Activated CD8-positive, alpha-beta T cell treated with anti-CD3 and anti-CD28 coated beads for 36 hours (primary cell): Measurements from ENCODE around the gene SIT1. TPM values are rescaled to one million over a fixed set of nuclear protein-coding genes. Genes with fewer than 3 reads are reported as not detected.
"Not testable (repeated sequence)": the region's sequence is repeated elsewhere in the genome, so short reads cannot be mapped to it uniquely, and the experiment has no call there.

Experiments
- ATAC-seq: fragments of 200-7000 bp; cut with Tn5 transposase; one replicate; pipeline ENCODE4 v1.10.0; 2021; ENCODE audit warnings: mild to moderate bottlenecking, moderate library complexity
- CTCF ChIA-PET: fragments of 350-600 bp; sonication (Branson Sonifier 250); formaldehyde crosslinking; loops from one replicate; lab custom pipeline; 2021; ENCODE audit warnings: antibody characterized with exemption; lab: Charles Lee
- POLR2A ChIA-PET: fragments of 350-600 bp; sonication (Branson Sonifier 250); formaldehyde crosslinking; loops from one replicate; lab custom pipeline; 2021; ENCODE audit warnings: antibody characterized with exemption; lab: Charles Lee
- DNase-seq: peaks from one replicate; pipeline ENCODE4 v3.0.0-alpha.2; 2020
- H3K27ac Mint-ChIP-seq: one replicate; pipeline ENCODE4 v1.8.0; 2021; ENCODE audit warnings: mild to moderate bottlenecking, mixed read lengths
- H3K27me3 Mint-ChIP-seq: one replicate; pipeline ENCODE4 v1.8.0; 2021; ENCODE audit warnings: mixed read lengths
- H3K36me3 Mint-ChIP-seq: one replicate; pipeline ENCODE4 v1.8.0; 2021; ENCODE audit warnings: low read depth, mixed read lengths
- H3K4me1 Mint-ChIP-seq: one replicate; pipeline ENCODE4 v1.8.0; 2021; ENCODE audit warnings: low read depth, mixed read lengths
- H3K4me3 Mint-ChIP-seq: one replicate; pipeline ENCODE4 v1.8.0; 2021; ENCODE audit warnings: mild to moderate bottlenecking, moderate library complexity, mixed read lengths
- H3K9me3 Mint-ChIP-seq: one replicate; pipeline ENCODE4 v1.8.0; 2021; ENCODE audit warnings: mixed read lengths
- intact Hi-C: fragments of 100-400 bp; cut with micrococcal nuclease; formaldehyde crosslinking; loops from one replicate; pipeline ENCODE4 v1.10.0; 2022
- total RNA-seq, 2 experiments: library from RNA; stranded (reverse); gene quantifications; one replicate each; pipeline ENCODE4 v1.2.3, GENCODE V29; 2021
- TF ChIP-seq, protein P1 (sequence below): fragments of 200-600 bp; IDR thresholded peaks from one replicate; pipeline ENCODE4 v1.8.0; 2022; ENCODE audit warnings: antibody characterized with exemption, mild to moderate bottlenecking

Gene SIT1
- total RNA-seq, 2 experiments from 2014 or later = 99.9 to 102 TPM

DNA sequence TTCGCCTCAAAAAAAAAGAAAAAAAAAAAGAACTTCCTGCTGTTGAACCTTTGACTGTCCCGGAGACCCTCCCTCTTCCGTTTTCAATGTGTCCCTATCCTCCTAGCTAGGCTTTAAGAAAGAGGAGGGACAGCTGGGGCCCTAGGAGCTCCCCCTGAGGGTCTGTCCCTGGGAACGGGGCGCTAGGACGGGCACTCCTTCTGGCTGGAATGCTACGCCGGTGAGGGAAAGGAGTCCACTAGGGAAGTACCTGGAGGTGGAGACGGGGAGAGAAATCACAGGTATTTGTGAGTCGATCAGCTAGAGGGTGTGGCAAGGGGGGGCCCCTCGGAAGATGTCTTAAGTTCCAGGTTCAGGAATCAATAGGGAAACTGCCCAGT is 4.6 kb downstream of the SIT1 start:
- H3K9me3 Mint-ChIP-seq = no peaks in the 10 kb centered on the region
- peak overlapping the region; percentile 85 for H3K4me3 Mint-ChIP-seq
- H3K27me3 Mint-ChIP-seq = no peaks in the 10 kb centered on the region
- ChIA-PET CTCF (interaction anchor here (0.6 to 7.7 kb wide), 13 partner anchors 10 to 102 kb away, joined by 3 to 98 read pairs (median 21); partner anchors contain the start of genes ARHGEF39, CCDC107, CD72 and CREB3), POLR2A (interaction anchor here (0.7 to 6.4 kb wide), 5 partner anchors 11 to 45 kb away, joined by 3 to 64 read pairs (median 8); partner anchors contain the start of genes CCDC107, CD72 and RMRP)
- no peak for ATAC-seq
- intact Hi-C loops = no loop called here
- H3K36me3 Mint-ChIP-seq = peaks cover 39% of the 10 kb centered on the region
- TF ChIP-seq, protein P1, sequence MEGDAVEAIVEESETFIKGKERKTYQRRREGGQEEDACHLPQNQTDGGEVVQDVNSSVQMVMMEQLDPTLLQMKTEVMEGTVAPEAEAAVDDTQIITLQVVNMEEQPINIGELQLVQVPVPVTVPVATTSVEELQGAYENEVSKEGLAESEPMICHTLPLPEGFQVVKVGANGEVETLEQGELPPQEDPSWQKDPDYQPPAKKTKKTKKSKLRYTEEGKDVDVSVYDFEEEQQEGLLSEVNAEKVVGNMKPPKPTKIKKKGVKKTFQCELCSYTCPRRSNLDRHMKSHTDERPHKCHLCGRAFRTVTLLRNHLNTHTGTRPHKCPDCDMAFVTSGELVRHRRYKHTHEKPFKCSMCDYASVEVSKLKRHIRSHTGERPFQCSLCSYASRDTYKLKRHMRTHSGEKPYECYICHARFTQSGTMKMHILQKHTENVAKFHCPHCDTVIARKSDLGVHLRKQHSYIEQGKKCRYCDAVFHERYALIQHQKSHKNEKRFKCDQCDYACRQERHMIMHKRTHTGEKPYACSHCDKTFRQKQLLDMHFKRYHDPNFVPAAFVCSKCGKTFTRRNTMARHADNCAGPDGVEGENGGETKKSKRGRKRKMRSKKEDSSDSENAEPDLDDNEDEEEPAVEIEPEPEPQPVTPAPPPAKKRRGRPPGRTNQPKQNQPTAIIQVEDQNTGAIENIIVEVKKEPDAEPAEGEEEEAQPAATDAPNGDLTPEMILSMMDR = no peak
- DNase-seq = no peak
- peak overlapping the region; percentile 79 for H3K27ac Mint-ChIP-seq
- H3K4me1 Mint-ChIP-seq = peaks cover 44% of the 10 kb centered on the region

DNA sequence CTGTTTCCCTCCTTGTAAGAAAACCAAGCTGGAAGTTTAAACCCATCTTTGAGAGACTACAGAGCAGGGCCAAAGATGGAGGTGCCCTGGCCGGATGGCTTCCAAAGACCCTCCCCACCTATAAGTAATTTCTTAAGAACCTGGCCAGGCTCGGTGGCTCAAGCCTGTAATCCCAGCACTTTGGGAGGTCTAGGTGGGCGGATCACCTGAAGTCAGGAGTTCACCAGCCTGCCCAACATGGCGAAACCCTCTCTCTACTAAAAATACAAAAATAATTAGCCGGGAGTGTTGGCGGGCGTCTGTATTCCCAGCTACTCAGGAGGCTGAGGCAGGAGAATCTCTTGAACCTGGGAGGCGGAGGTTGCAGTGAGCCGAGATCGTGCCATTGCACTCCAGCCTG is 5.0 kb downstream of the SIT1 start:
- H3K27me3 Mint-ChIP-seq, H3K9me3 Mint-ChIP-seq, intact Hi-C loops, DNase-seq, ATAC-seq: not testable (repeated sequence)
- POLR2A ChIA-PET = interaction anchor here (0.7 to 6.4 kb wide), 6 partner anchors 11 to 45 kb away, joined by 3 to 64 read pairs (median 6); partner anchors contain the start of genes CCDC107, CD72 and RMRP
- Mint-ChIP-seq H3K4me3 (peak overlapping the region; percentile 85), H3K4me1 (peaks cover 45% of the 10 kb centered on the region), H3K36me3 (peaks cover 43% of the 10 kb centered on the region), H3K27ac (peak overlapping the region; percentile 79)
- CTCF ChIA-PET = interaction anchor here (1.1 to 7.7 kb wide), 13 partner anchors 9 to 85 kb away, joined by 3 to 98 read pairs (median 21); partner anchors contain the start of genes ARHGEF39, CCDC107, CD72 and CREB3

DNA sequence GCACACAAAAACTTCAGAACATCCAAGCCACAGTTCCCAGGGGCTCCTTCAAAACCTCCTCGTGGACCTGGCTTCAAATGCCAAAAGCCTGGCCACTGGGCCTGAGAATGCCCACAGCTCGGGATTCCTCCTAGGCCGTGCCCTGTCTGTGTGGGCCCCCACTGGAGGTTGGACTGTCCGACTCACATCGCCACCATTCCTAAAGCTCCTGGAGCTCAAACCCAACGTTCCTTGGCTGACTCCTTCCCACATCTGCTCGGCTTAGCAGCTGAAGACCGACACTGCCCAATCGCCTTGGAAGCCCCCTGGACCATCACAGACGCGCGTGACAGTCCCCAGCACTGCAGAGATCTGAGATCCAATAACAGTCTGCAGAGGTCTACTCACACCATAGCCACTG is 7.7 kb downstream of the SIT1 start:
- Mint-ChIP-seq H3K36me3 (peaks cover 34% of the 10 kb centered on the region), H3K27ac (no peak overlapping the region), H3K9me3 (peaks cover 6% of the 10 kb centered on the region), H3K4me3 (no peak overlapping the region), H3K4me1 (peaks cover 58% of the 10 kb centered on the region), H3K27me3 (no peaks in the 10 kb centered on the region)
- POLR2A ChIA-PET = interaction anchor here (0.7 kb wide), 1 partner anchor 35 kb away, joined by 3 read pairs; no protein-coding TSS in a partner anchor
- CTCF ChIA-PET = interaction anchor here (1.3 kb wide), 1 partner anchor 32 kb away, joined by 3 read pairs; no protein-coding TSS in a partner anchor
- intact Hi-C loops = no loop called here
- TF ChIP-seq, protein P1 = no peak
- DNase-seq (no peak), ATAC-seq (no peak)

DNA sequence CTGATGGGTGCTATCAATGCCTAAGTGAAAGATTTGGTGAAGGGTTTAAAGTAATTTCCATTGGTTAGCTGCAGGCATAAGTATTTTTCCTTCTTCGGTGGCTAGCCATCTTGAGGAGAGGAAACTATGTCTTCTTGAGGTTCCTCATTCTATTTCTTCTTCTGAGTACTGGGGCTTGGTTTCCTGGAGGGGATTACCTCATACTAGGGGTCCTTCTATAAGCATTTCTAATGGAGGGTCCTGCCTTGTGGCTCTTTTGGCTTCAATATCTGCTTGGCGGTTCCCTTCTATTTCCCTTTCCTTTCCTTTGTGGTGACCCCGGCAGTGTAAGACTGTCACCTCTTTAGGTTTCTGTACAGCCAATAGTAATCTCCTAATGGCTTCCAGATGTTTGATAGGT is 9.3 kb downstream of the SIT1 start:
- DNase-seq, intact Hi-C loops, POLR2A ChIA-PET, H3K4me3 Mint-ChIP-seq, H3K27me3 Mint-ChIP-seq, H3K27ac Mint-ChIP-seq, H3K9me3 Mint-ChIP-seq, ATAC-seq: not testable (repeated sequence)
- peaks cover 36% of the 10 kb centered on the region for H3K36me3 Mint-ChIP-seq
- CTCF ChIA-PET = interaction anchor here (2.8 kb wide), 1 partner anchor 30 kb away, joined by 15 read pairs; no protein-coding TSS in a partner anchor
- H3K4me1 Mint-ChIP-seq = peaks cover 64% of the 10 kb centered on the region

DNA sequence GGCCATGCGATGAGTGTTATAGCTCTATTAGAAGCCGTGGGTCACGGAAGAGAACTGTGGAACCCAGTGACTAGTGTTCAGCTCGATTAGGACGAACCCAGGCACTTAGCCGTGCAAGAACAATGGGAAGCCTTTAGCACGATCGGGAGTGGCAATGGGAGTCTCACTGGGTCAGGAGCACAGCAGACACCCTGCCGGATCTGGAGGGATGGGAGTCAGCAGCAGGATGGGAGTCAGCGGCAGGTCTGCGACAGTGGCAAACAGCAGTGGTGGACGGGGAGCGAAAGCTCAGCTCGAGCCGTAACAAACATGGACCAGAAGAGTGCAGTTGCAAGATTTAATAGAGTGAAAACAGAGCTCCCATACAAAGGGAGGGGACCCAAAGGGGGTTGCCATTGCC is 10.3 kb downstream of the SIT1 start:
- Mint-ChIP-seq H3K36me3 (peaks cover 32% of the 10 kb centered on the region), H3K4me1 (peaks cover 72% of the 10 kb centered on the region), H3K27ac (peak overlapping the region; percentile 75)
- ATAC-seq, DNase-seq, H3K27me3 Mint-ChIP-seq, POLR2A ChIA-PET, intact Hi-C loops, H3K4me3 Mint-ChIP-seq, H3K9me3 Mint-ChIP-seq: not testable (repeated sequence)
- CTCF ChIA-PET = interaction anchor here (1.3 to 3.4 kb wide), 5 partner anchors 9 to 29 kb away, joined by 3 to 15 read pairs (median 13); partner anchors contain the start of genes ARHGEF39, CD72 and SIT1

DNA sequence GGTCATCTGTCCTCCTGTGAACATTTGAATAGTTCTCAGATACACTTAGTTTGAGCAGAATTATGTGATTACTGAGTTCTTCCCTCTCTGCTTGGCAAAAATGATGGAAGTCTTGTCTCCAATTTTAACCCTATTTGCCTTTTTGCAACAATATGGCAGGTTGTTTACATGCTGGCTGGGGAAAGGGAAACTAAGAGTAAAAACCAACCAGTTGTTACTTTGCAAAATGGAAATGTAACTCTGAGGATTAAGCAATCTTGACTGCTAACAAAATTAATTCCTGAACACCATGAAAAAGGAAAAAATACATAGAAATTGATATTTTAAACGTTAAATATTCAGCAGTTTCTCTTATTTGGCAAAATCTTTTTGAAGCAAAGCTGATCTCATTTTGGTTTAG is 11.1 kb downstream of the SIT1 start:
- H3K36me3 Mint-ChIP-seq = peaks cover 32% of the 10 kb centered on the region
- intact Hi-C loops = no loop called here
- DNase-seq (no peak), ATAC-seq (peak; percentile 31)
- ChIA-PET POLR2A (interaction anchor here (1.0 to 1.8 kb wide), 4 partner anchors 8 to 20 kb away, joined by 4 to 5 read pairs (median 4); partner anchors contain the start of gene SIT1), CTCF (interaction anchor here (0.8 to 3.4 kb wide), 9 partner anchors 8 to 36 kb away, joined by 3 to 15 read pairs (median 5); partner anchors contain the start of genes ARHGEF39, CD72 and SIT1)
- H3K27ac Mint-ChIP-seq = peak overlapping the region; percentile 96
- H3K9me3 Mint-ChIP-seq = peaks cover 6% of the 10 kb centered on the region
- TF ChIP-seq, protein P1 = no peak
- no peaks in the 10 kb centered on the region for H3K27me3 Mint-ChIP-seq
- peak overlapping the region; percentile 48 for H3K4me3 Mint-ChIP-seq
- peaks cover 78% of the 10 kb centered on the region for H3K4me1 Mint-ChIP-seq

DNA sequence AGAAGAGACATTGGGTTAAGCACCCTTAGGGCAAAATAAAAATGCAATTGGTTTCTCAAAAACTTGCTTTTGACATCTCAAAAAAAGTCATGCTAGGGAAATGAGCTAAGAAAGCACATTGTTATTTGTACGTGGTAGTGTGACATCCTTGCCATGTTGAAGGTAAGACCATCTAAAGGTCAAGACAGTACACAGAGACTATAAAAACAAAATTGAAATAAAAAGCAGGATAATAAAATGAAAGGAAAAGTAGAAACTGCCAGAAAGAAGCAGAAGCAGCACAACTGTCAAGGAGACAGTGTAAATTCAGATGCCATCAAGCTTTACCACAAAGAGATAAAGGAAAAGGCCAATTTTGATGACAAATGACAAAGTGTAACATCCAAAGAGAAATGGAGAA is 11.5 kb downstream of the SIT1 start:
- peak; percentile 88 for ATAC-seq
- Mint-ChIP-seq H3K4me1 (peaks cover 76% of the 10 kb centered on the region), H3K27ac (peak overlapping the region; percentile 96), H3K4me3 (peak overlapping the region; percentile 48), H3K36me3 (peaks cover 28% of the 10 kb centered on the region)
- POLR2A ChIA-PET = interaction anchor here (1.0 to 1.8 kb wide), 5 partner anchors 8 to 20 kb away, joined by 3 to 5 read pairs (median 4); partner anchors contain the start of gene SIT1
- CTCF ChIA-PET = interaction anchor here (0.8 to 3.4 kb wide), 8 partner anchors 9 to 36 kb away, joined by 3 to 15 read pairs (median 7); partner anchors contain the start of genes CD72 and SIT1
- H3K27me3 Mint-ChIP-seq, H3K9me3 Mint-ChIP-seq, intact Hi-C loops, DNase-seq: not testable (repeated sequence)

DNA sequence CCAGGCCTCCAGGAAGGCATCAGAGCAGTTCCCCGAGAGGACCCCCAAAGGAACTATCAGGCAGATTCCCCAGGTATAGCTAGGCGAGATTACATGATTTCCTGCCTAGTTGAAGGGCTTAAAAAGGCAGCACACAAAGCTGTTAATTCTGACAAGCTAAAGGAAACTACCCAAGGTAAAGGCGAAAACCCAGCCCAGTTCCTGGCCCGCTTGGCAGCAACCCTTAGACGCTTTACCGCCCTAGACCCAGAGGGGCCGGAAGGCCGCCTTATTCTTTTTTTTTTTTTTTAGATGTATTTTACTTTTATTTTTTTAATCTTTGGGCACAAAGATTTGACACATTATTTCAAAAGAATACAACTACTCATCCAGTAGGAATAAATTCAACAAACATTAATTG is 12.0 kb downstream of the SIT1 start:
- peak; percentile 52 for DNase-seq
- CTCF ChIA-PET = interaction anchor here (0.7 to 3.4 kb wide), 9 partner anchors 9 to 39 kb away, joined by 3 to 15 read pairs (median 5); partner anchors contain the start of genes CD72 and SIT1

More for the DNA sequence above, 12.0 kb downstream of the SIT1 start:
- Mint-ChIP-seq H3K4me1 (peaks cover 75% of the 10 kb centered on the region), H3K36me3 (peaks cover 27% of the 10 kb centered on the region), H3K4me3 (peak overlapping the region; percentile 32), H3K27ac (peak overlapping the region; percentile 96)
- intact Hi-C loops, H3K9me3 Mint-ChIP-seq, H3K27me3 Mint-ChIP-seq: not testable (repeated sequence)
- POLR2A ChIA-PET = interaction anchor here (0.6 to 1.8 kb wide), 5 partner anchors 9 to 477 kb away, joined by 3 to 5 read pairs (median 4); partner anchors contain the start of gene UNC13B
- ATAC-seq = peak; percentile 57
